Activated B cell treated with CpG ODN at 0.5 μM for 24 hours (primary cell): ENCODE data around the gene METTL23. TPM values are rescaled to one million over a fixed set of nuclear protein-coding genes. Genes with fewer than 3 reads are reported as not detected.

Source experiments
- ATAC-seq: fragments of 200-7000 bp; cut with Tn5 transposase; one replicate; pipeline ENCODE4 v1.10.0; 2021; ENCODE audit warnings: low read depth, mild to moderate bottlenecking, moderate library complexity
- CTCF ChIA-PET: fragments of 350-600 bp; sonication (Branson Sonifier 250); formaldehyde crosslinking; loops from one replicate; lab custom pipeline; 2021; ENCODE audit warnings: antibody characterized with exemption; lab: Charles Lee
- POLR2A ChIA-PET: fragments of 350-600 bp; sonication (Branson Sonifier 250); formaldehyde crosslinking; loops from one replicate; lab custom pipeline; 2021; ENCODE audit warnings: antibody characterized with exemption; lab: Charles Lee
- DNase-seq: peaks from one replicate; pipeline ENCODE4 v3.0.0; 2022
- H3K27ac Mint-ChIP-seq: one replicate; pipeline ENCODE4 v1.8.0; 2020; ENCODE audit warnings: mixed read lengths
- H3K27me3 Mint-ChIP-seq: one replicate; pipeline ENCODE4 v1.8.0; 2021; ENCODE audit warnings: mixed read lengths
- H3K36me3 Mint-ChIP-seq: one replicate; pipeline ENCODE4 v1.8.0; 2021; ENCODE audit warnings: low read depth, mixed read lengths
- H3K4me1 Mint-ChIP-seq: one replicate; pipeline ENCODE4 v1.8.0; 2021; ENCODE audit warnings: mixed read lengths
- H3K4me3 Mint-ChIP-seq: one replicate; pipeline ENCODE4 v1.8.0; 2020; ENCODE audit warnings: mild to moderate bottlenecking, mixed read lengths
- H3K9me3 Mint-ChIP-seq: one replicate; pipeline ENCODE4 v1.8.0; 2020; ENCODE audit warnings: mixed read lengths
- intact Hi-C: fragments of 100-400 bp; cut with micrococcal nuclease; formaldehyde crosslinking; loops from one replicate; pipeline ENCODE4 v1.15.1; 2024
- total RNA-seq: library from RNA; stranded (reverse); gene quantifications from 2 replicates; pipeline ENCODE4 v1.2.3, GENCODE V29; 2022
- TF ChIP-seq, protein P1 (sequence below): fragments of 200-600 bp; IDR thresholded peaks from one replicate; pipeline ENCODE4 v1.8.0; 2022; ENCODE audit warnings: antibody characterized with exemption, mild to moderate bottlenecking

METTL23 gene
- total RNA-seq, 1 donor from 2014 or later, result 56.0 TPM

DNA sequence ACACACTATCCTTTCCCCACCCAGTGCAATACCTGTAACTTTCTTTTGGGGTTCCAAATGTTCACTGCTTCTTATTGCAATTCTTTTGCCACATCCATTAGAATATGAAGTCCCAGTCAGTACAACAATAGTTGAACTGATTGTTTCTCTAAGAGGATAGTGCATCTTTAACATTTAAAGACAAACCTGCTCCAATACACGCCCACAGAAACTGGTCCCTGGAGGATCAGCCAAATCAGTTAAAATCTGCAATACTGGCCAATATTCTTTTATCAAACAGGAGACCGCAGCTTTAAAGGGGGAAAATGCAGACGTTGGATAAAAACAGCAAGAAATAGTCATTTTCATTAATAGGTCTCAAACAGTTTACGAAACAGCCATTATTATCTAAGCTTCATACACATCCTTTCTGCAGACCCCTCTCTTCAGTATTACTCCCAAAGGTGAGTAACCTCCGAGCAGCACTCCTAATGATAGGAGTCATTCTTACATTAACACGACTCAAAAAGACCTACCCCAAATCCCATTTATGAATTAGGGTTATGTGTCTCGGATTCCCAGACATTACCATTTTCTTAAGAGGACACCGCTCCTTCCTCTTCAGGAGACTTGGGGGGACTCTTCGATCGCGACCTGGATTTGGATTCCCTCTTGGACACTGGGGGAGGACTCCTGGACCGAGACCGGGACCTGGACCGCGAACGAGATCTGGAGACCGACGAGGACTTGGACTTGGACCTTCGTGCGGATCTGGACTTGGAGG, 9.1 kb downstream of the METTL23 start:
- H3K4me1 Mint-ChIP-seq, result peaks cover 61% of the 10 kb centered on the region
- H3K27ac Mint-ChIP-seq, result peak overlapping the region; percentile 88
- ChIA-PET CTCF (interaction anchor here (1.4 kb wide), 1 partner anchor 9 kb away, joined by 3 read pairs; the partner anchor contains the start of gene METTL23), POLR2A (interaction anchor here (0.5 to 6.2 kb wide), 9 partner anchors 9 to 1059 kb away, joined by 3 to 218 read pairs (median 3); partner anchors contain the start of genes JMJD6 and METTL23)
- H3K9me3 Mint-ChIP-seq, result no peaks in the 10 kb centered on the region
- TF ChIP-seq, protein P1, sequence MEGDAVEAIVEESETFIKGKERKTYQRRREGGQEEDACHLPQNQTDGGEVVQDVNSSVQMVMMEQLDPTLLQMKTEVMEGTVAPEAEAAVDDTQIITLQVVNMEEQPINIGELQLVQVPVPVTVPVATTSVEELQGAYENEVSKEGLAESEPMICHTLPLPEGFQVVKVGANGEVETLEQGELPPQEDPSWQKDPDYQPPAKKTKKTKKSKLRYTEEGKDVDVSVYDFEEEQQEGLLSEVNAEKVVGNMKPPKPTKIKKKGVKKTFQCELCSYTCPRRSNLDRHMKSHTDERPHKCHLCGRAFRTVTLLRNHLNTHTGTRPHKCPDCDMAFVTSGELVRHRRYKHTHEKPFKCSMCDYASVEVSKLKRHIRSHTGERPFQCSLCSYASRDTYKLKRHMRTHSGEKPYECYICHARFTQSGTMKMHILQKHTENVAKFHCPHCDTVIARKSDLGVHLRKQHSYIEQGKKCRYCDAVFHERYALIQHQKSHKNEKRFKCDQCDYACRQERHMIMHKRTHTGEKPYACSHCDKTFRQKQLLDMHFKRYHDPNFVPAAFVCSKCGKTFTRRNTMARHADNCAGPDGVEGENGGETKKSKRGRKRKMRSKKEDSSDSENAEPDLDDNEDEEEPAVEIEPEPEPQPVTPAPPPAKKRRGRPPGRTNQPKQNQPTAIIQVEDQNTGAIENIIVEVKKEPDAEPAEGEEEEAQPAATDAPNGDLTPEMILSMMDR, result no peak
- ATAC-seq (no peak), DNase-seq (no peak)
- peaks cover 69% of the 10 kb centered on the region for H3K36me3 Mint-ChIP-seq
- peak overlapping the region; percentile 97 for H3K4me3 Mint-ChIP-seq
- no peaks in the 10 kb centered on the region for H3K27me3 Mint-ChIP-seq
- intact Hi-C loops, result loop anchor here (2.0 to 5.0 kb wide), 3 partner anchors 587 to 1328 kb away; partner anchors contain the start of genes GRB2 and TNRC6C

DNA sequence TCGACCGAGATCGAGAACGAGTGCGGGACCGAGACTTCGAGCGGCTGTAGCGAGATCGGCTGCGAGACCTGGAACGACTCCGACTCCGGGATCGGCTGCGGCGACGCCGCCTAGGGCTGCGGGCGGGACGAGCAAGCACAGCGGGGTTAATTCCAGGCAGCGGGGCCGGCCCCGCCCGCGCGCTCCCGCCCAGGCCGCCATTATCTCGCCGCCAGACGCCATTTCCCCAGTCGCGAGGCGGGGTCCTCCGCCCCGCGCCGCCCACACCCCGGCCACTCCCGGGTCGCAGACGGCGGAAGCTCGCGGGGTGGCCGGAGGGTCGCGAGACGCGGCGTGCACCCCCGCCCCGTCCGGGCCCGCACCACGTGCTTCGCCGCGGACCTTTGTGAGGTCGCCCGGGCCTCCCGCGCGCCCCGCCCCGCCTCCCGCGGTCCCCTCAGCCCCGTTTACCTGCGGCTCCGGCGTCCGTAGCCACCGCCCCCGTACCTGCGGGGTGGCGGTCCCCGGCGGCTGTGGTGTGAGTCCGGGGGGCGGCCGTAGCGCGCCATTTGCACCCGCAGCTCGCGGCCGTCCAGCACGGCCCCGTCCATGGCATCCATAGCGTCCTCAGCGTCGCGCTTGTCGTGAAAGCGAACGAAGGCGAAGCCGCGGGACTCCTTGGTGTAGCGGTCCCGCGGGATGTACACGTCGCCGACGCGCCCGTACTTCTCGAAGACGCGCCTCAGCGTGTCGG, 9.9 kb downstream of the METTL23 start:
- POLR2A ChIA-PET, result interaction anchor here (0.5 to 6.2 kb wide), 12 partner anchors 9 to 1059 kb away, joined by 3 to 218 read pairs (median 4); partner anchors contain the start of genes JMJD6 and METTL23
- no peaks in the 10 kb centered on the region for H3K9me3 Mint-ChIP-seq
- intact Hi-C loops, result loop anchor here (1.0 to 5.0 kb wide), 8 partner anchors 10 to 1329 kb away; partner anchors contain the start of genes GRB2, JMJD6, METTL23 and SEC14L1
- TF ChIP-seq, protein P1, result no peak
- DNase-seq, result peak; percentile 68
- CTCF ChIA-PET, result no interaction called here
- no peaks in the 10 kb centered on the region for H3K27me3 Mint-ChIP-seq
- peak; percentile 15 for ATAC-seq
- H3K4me3 Mint-ChIP-seq, result peak overlapping the region; percentile 97
- H3K27ac Mint-ChIP-seq, result peak overlapping the region; percentile 96
- peaks cover 68% of the 10 kb centered on the region for H3K36me3 Mint-ChIP-seq
- peaks cover 56% of the 10 kb centered on the region for H3K4me1 Mint-ChIP-seq

DNA sequence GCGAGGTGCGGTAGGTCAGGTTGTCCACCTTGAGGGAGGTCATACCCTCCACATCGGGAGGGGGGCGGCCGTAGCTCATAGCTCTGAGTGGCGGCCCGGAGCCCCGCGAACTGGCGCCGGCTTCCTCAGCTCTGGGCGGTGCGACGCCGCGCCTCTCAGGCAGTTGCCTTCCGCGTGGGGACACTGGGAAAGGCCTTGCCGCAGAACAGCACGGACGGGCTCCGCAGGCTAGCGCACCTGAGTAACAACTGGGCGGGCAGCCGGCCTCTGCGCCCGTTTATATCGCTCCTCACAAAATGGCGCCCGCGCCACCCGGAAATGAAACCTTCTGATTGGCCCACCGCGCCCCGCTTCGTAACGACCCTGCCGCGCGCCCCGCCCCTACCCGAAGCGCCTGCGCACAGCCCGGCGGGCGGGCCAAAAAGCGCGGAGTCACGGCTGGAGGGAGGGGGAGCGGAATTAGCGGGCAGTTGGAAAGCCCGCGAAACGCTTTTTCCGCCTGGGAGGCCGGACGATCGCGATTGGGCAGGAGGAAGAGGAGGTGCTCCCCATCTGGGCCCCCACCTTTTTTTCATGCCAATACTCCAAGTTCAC, 10.5 kb downstream of the METTL23 start, which contains the start of gene SRSF2:
SRSF2 (minus strand) TSS at position 250 of the 594 bp plus-strand sequence; CDS start at position 79, 171 bp downstream.
- ATAC-seq (peak; percentile 74), DNase-seq (peak; percentile 99)
- TF ChIP-seq, protein P1, result no peak
- Mint-ChIP-seq H3K27ac (peak within 1 kb of the TSS; percentile 96), H3K27me3 (no peaks in the 10 kb centered on the region), H3K36me3 (peaks cover 66% of the 10 kb centered on the region), H3K4me1 (peaks cover 50% of the 10 kb centered on the region), H3K9me3 (no peaks in the 10 kb centered on the region), H3K4me3 (peak within 1 kb of the TSS; percentile 97)
- ChIA-PET CTCF (no interaction called here), POLR2A (interaction anchor here (0.6 to 6.2 kb wide), 16 partner anchors 10 to 1270 kb away, joined by 3 to 218 read pairs (median 4); partner anchors contain the start of genes JMJD6, METTL23 and TNRC6C)
- intact Hi-C loops, result loop anchor here (1.0 to 5.0 kb wide), 8 partner anchors 11 to 1330 kb away; partner anchors contain the start of genes GRB2, JMJD6, METTL23 and SEC14L1

DNA sequence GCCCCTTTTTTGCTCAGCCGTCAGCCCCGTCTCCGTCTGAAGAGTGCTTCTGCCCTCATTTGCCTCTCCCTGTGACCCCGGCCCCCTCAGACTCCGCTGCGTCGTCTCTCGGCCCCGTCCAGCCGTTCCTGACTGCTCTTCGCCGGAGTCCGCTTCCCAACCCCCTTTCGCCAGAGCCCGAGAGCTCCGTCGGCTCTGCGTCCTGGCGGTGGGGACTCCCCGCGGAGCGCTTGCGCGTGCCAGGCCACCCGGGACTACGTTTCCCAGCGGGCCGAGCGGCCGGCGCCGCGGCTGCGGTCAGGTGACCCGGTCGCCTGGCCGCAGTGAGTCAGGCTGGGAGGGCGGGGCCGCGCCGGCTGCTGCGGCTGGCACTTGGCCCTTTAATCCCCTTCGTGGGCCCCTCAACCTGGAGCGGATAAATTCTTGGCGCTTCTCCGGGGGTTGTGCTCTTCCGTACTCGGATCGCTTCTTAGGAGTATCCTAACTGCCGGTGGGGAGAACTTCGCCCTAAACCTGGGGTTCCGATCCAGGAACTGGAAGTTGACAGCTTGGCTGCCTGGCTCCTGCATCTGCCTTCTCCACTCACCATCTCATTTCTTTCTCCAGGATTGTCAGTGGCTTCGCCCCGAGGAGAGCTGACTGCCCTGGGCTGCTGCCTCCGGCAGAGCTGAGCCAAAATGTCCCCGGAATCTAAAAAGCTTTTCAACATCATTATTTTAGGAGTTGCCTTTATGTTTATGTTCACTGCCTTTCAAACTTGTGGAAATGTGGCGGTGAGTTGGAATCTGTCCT, 11.2 kb downstream of the METTL23 start, which contains the start of gene MFSD11:
MFSD11 (plus strand) TSS at position 444 of the 792 bp plus-strand sequence; CDS start at position 678, 234 bp downstream.
- intact Hi-C loops, result loop anchor here (1.0 to 5.0 kb wide), 8 partner anchors 12 to 1331 kb away; partner anchors contain the start of genes GRB2, JMJD6, METTL23 and SEC14L1
- Mint-ChIP-seq H3K36me3 (peaks cover 63% of the 10 kb centered on the region), H3K27me3 (no peaks in the 10 kb centered on the region), H3K4me1 (peaks cover 44% of the 10 kb centered on the region), H3K4me3 (peak within 1 kb of the TSS; percentile 97), H3K27ac (peak within 1 kb of the TSS; percentile 96), H3K9me3 (no peaks in the 10 kb centered on the region)
- DNase-seq (peak; percentile 94), ATAC-seq (peak; percentile 56)
- ChIA-PET POLR2A (interaction anchor here (0.6 to 6.2 kb wide), 17 partner anchors 11 to 1269 kb away, joined by 3 to 218 read pairs (median 4); partner anchors contain the start of genes JMJD6, METTL23 and TNRC6C), CTCF (interaction anchor here (1.0 kb wide), 1 partner anchor 11 kb away, joined by 4 read pairs; no protein-coding TSS in a partner anchor)
- TF ChIP-seq, protein P1, result no peak
